ENCODE results near the gene MAP7D2. TPM values are rescaled to one million over a fixed set of nuclear protein-coding genes. Genes with fewer than 3 reads are reported as not detected.

Gene MAP7D2
- total and polyA plus RNA-seq, 2 experiments from 2014 or later: 0.90 to 1.6 TPM

DNA sequence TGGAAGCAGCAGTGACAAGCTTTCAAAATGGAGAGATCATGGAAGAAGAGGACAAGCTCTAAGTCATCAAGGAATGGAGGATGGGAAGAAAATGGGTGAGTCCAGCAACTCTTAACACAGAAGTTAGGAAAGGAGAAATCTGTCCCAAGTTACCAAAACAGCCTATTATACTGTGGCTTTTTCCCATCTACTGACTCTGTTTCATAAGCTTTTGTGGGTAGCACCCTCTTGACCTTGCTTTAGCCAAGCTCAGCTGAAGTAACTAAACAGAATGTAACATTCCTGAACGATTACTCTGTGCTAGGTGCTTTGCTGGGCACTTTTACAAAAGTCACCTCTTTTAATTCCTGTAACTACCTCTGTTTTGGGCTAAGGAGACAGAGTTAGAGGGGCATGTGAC lies 54.9 kb downstream of the MAP7D2 start:
- Mint-ChIP-seq H3K36me3 (ENCODE audit: low read depth) (no peaks in the 10 kb centered on the region; the same call in 2 of the 3 replicates), H3K9me3 (no peaks in the 10 kb centered on the region; the same call in 2 of the 3 replicates), H3K4me3 (no peak overlapping the region), H3K27ac (no peak overlapping the region), H3K4me1 (peaks cover 10% of the 10 kb centered on the region; the same call in 2 of the 3 replicates), H3K27me3 (ENCODE audit: insufficient read depth, low read depth, poor library complexity) (peaks cover 10% of the 10 kb centered on the region)
- H3K79me2 ChIP-seq (replicated peaks; ENCODE audit: insufficient read depth): no peaks in the 10 kb centered on the region
- TF ChIP-seq, protein P1, sequence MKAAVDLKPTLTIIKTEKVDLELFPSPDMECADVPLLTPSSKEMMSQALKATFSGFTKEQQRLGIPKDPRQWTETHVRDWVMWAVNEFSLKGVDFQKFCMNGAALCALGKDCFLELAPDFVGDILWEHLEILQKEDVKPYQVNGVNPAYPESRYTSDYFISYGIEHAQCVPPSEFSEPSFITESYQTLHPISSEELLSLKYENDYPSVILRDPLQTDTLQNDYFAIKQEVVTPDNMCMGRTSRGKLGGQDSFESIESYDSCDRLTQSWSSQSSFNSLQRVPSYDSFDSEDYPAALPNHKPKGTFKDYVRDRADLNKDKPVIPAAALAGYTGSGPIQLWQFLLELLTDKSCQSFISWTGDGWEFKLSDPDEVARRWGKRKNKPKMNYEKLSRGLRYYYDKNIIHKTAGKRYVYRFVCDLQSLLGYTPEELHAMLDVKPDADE (IDR thresholded peaks at IDR 0.05): no peak
- TF ChIP-seq CTCF (conservative IDR thresholded peaks at IDR 0.05; ENCODE audit: low read depth in 2 of 2): no peak
- no peak for TF ChIP-seq CREB1 (CRISPR knock-in tag; IDR thresholded peaks at IDR 0.05; ENCODE audit: low read depth)
- TF ChIP-seq EZH2phosphoT487 (IDR thresholded peaks at IDR 0.05; ENCODE audit: unreplicated experiment): no peak
- TF ChIP-seq, protein P2, sequence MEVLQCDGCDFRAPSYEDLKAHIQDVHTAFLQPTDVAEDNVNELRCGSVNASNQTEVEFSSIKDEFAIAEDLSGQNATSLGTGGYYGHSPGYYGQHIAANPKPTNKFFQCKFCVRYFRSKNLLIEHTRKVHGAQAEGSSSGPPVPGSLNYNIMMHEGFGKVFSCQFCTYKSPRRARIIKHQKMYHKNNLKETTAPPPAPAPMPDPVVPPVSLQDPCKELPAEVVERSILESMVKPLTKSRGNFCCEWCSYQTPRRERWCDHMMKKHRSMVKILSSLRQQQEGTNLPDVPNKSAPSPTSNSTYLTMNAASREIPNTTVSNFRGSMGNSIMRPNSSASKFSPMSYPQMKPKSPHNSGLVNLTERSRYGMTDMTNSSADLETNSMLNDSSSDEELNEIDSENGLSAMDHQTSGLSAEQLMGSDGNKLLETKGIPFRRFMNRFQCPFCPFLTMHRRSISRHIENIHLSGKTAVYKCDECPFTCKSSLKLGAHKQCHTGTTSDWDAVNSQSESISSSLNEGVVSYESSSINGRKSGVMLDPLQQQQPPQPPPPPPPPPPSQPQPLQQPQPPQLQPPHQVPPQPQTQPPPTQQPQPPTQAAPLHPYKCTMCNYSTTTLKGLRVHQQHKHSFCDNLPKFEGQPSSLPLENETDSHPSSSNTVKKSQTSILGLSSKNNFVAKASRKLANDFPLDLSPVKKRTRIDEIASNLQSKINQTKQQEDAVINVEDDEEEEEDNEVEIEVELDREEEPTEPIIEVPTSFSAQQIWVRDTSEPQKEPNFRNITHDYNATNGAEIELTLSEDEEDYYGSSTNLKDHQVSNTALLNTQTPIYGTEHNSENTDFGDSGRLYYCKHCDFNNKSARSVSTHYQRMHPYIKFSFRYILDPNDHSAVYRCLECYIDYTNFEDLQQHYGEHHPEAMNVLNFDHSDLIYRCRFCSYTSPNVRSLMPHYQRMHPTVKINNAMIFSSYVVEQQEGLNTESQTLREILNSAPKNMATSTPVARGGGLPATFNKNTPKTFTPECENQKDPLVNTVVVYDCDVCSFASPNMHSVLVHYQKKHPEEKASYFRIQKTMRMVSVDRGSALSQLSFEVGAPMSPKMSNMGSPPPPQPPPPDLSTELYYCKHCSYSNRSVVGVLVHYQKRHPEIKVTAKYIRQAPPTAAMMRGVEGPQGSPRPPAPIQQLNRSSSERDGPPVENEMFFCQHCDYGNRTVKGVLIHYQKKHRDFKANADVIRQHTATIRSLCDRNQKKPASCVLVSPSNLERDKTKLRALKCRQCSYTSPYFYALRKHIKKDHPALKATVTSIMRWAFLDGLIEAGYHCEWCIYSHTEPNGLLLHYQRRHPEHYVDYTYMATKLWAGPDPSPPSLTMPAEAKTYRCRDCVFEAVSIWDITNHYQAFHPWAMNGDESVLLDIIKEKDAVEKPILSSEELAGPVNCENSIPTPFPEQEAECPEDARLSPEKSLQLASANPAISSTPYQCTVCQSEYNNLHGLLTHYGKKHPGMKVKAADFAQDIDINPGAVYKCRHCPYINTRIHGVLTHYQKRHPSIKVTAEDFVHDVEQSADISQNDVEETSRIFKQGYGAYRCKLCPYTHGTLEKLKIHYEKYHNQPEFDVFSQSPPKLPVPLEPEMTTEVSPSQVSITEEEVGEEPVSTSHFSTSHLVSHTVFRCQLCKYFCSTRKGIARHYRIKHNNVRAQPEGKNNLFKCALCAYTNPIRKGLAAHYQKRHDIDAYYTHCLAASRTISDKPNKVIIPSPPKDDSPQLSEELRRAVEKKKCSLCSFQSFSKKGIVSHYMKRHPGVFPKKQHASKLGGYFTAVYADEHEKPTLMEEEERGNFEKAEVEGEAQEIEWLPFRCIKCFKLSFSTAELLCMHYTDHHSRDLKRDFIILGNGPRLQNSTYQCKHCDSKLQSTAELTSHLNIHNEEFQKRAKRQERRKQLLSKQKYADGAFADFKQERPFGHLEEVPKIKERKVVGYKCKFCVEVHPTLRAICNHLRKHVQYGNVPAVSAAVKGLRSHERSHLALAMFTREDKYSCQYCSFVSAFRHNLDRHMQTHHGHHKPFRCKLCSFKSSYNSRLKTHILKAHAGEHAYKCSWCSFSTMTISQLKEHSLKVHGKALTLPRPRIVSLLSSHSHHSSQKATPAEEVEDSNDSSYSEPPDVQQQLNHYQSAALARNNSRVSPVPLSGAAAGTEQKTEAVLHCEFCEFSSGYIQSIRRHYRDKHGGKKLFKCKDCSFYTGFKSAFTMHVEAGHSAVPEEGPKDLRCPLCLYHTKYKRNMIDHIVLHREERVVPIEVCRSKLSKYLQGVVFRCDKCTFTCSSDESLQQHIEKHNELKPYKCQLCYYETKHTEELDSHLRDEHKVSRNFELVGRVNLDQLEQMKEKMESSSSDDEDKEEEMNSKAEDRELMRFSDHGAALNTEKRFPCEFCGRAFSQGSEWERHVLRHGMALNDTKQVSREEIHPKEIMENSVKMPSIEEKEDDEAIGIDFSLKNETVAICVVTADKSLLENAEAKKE (CRISPR knock-in tag; IDR thresholded peaks at IDR 0.05): no peak
- no peak for TF ChIP-seq STAT1 (IDR thresholded peaks at IDR 0.05; ENCODE audit: unreplicated experiment)
- no peak for TF ChIP-seq ZNF114 (CRISPR knock-in tag; IDR thresholded peaks at IDR 0.05)
- no peaks in the 10 kb centered on the region for H3K36me3 ChIP-seq (ENCODE audit: insufficient read depth)
- H3K4me1 ChIP-seq (ENCODE audit: insufficient read depth): no peaks in the 10 kb centered on the region
- no peaks in the 10 kb centered on the region for H3K27me3 ChIP-seq (ENCODE audit: insufficient read depth)
- ATAC-seq (no peak), DNase-seq (ENCODE audit: low spot score) (no peak)
- H3F3A ChIP-seq (replicated peaks; ENCODE audit: low read depth): no peaks in the 10 kb centered on the region
- H4K20me1 ChIP-seq (replicated peaks; ENCODE audit: insufficient read depth): no peaks in the 10 kb centered on the region
- no peaks in the 10 kb centered on the region for H3K9me2 ChIP-seq (ENCODE audit: insufficient read depth)
- no peak overlapping the region for H2AFZ ChIP-seq
- no peak overlapping the region for H3K4me2 ChIP-seq
- H3K27ac ChIP-seq (ENCODE audit: low read depth): no peak overlapping the region
- no peak overlapping the region for H3K4me3 ChIP-seq
